Body of pancreas (tissue), 4 donors: ENCODE data around the gene NECTIN3. TPM values are rescaled to one million over a fixed set of nuclear protein-coding genes. Genes with fewer than 3 reads are reported as not detected.

Source experiments
- ATAC-seq: fragments of 150-250 bp; one replicate; pipeline ENCODE4 v1.9.1; 2016
- DNase-seq, 4 donors: peaks; one replicate each; pipeline ENCODE4 v3.0.0-alpha.2; 2019
- H3K27ac ChIP-seq, 4 donors: fragments of 200-600 bp; sonication (generic); 1 replicate in 3 of 4; 2 replicates in 1 of 4; pipeline versions ENCODE4 v1.5.1 to v1.6.1; 2016 to 2019; ENCODE audit warnings: mild to moderate bottlenecking in 1 of 4, mixed read lengths in 1 of 4, moderate library complexity in 1 of 4
- H3K27me3 ChIP-seq, 2 donors: fragments of 200-600 bp; sonication (generic); one replicate each; pipeline ENCODE4 v1.6.0; 2016; ENCODE audit warnings: mild to moderate bottlenecking in 1 of 2
- H3K36me3 ChIP-seq, 2 donors: fragments of 200-600 bp; sonication (generic); replicated peaks in 1 of 2; 2 replicates each; pipeline ENCODE4 v1.5.1; 2016; ENCODE audit warnings: low read depth in 2 of 2; ENCODE audit not compliant: insufficient read depth in 1 of 2
- H3K4me1 ChIP-seq: fragments of 200-600 bp; sonication (generic); one replicate; pipeline ENCODE4 v1.6.0; 2016
- H3K4me3 ChIP-seq, 2 donors: fragments of 200-600 bp; sonication (generic); 1 replicate in 1 of 2; 2 replicates in 1 of 2; pipeline ENCODE4 v1.5.1; 2016 to 2019
- H3K9me3 ChIP-seq, 3 donors: fragments of 200-600 bp; sonication (generic); 1 replicate in 2 of 3; 2 replicates in 1 of 3; pipeline ENCODE4 v1.5.1; 2016
- CTCF ChIP-seq, 7 experiments: fragments of 450-650 bp in 4 of 7; fragments of 200-600 bp in 3 of 7; sonication (generic) in 3 of 7; IDR thresholded peaks; one replicate each; pipeline ENCODE4 v1.5.1; 2016 to 2019; ENCODE audit warnings: antibody characterized with exemption in 7 of 7
- POLR2A ChIP-seq, 3 donors: fragments of 450-650 bp; IDR thresholded peaks; one replicate each; pipeline ENCODE4 v1.6.1; 2016; ENCODE audit warnings: antibody characterized with exemption in 3 of 3, mild to moderate bottlenecking in 2 of 3
- WGBS, 2 donors: methylation state at CpG; one replicate each; pipeline ENCODE4 v1.1.5; 2017; 5-methylcytosine and 5-hydroxymethylcytosine counted together
- intact Hi-C: fragments of 100-400 bp; cut with DNase I; formaldehyde crosslinking; loops from one replicate; pipeline ENCODE4 v1.15.1; 2023
- total RNA-seq, 2 donors: library from RNA; depleted of rRNA; stranded (reverse); fragments of >200 nt; gene quantifications; one replicate each; pipeline ENCODE4 v1.1.0, GENCODE V29; 2016

NECTIN3 gene
- total RNA-seq: 1 to 10 TPM; 7.6 to 9.1 TPM

- H3K36me3 ChIP-seq: no peaks in the 10 kb centered on the region
- peak within 1 kb of the TSS; percentile 40 to 96 for H3K4me3 ChIP-seq
- WGBS, 2 donors: 0 to 1% methylated on average over 17 to 48 of the region's 79 CpGs
- ATAC-seq (peak; percentile 91), DNase-seq (peak; percentile 93 to 96 (median 95))
- H3K27ac ChIP-seq: peak within 1 kb of the TSS; percentile 70 to 89 (median 84)
- intact Hi-C loops: no loop called here
- peak in 1 of 7 experiments; percentile 1 for TF ChIP-seq CTCF (IDR thresholded peaks at IDR 0.05)
- peak; percentile 38 to 67 (median 63) for TF ChIP-seq POLR2A (IDR thresholded peaks at IDR 0.05)
- no peaks in the 10 kb centered on the region for H3K9me3 ChIP-seq
- no peaks in the 10 kb centered on the region for H3K27me3 ChIP-seq
- H3K4me1 ChIP-seq: peaks cover 26% of the 10 kb centered on the region
Measured at GRCh38 chr3:111071257-111072030, at the start of gene NECTIN3. Gene NECTIN3 (plus strand): TSS chr3:111071816. CDS start chr3:111072018, 202 bp downstream.

GRCh38 chr3:111027868-111028267 lies 43.7 kb upstream of the NECTIN3 start:
- H3K4me1 ChIP-seq: no peaks in the 10 kb centered on the region
- no peak for TF ChIP-seq CTCF (IDR thresholded peaks at IDR 0.05)
- TF ChIP-seq POLR2A (IDR thresholded peaks at IDR 0.05): no peak
- H3K36me3 ChIP-seq: no peaks in the 10 kb centered on the region
- 47 to 55% methylated on average over 1 of the region's 1 CpG for WGBS, 2 donors
- H3K9me3 ChIP-seq: no peaks in the 10 kb centered on the region
- no peak for DNase-seq
- ATAC-seq: no peak
- no peak overlapping the region for H3K27ac ChIP-seq
- intact Hi-C loops: no loop called here
- no peak overlapping the region for H3K4me3 ChIP-seq
- H3K27me3 ChIP-seq: no peaks in the 10 kb centered on the region

GRCh38 chr3:111031538-111031937 lies 40.1 kb upstream of the NECTIN3 start:
- 81 to 90% methylated on average over 2 of the region's 2 CpGs for WGBS, 2 donors
- TF ChIP-seq POLR2A (IDR thresholded peaks at IDR 0.05): no peak
- TF ChIP-seq CTCF (IDR thresholded peaks at IDR 0.05): no peak
- no peaks in the 10 kb centered on the region for H3K27me3 ChIP-seq

GRCh38 chr3:111032677-111033076 lies 38.9 kb upstream of the NECTIN3 start:
- 90 to 93% methylated on average over 3 of the region's 3 CpGs for WGBS, 2 donors
- intact Hi-C loops: no loop called here
- Histone ChIP-seq H3K9me3 (no peaks in the 10 kb centered on the region), H3K36me3 (no peaks in the 10 kb centered on the region), H3K4me1 (no peaks in the 10 kb centered on the region), H3K27me3 (no peaks in the 10 kb centered on the region), H3K27ac (no peak overlapping the region), H3K4me3 (no peak overlapping the region)
- TF ChIP-seq CTCF (IDR thresholded peaks at IDR 0.05) (no peak), POLR2A (IDR thresholded peaks at IDR 0.05) (no peak)
- DNase-seq (no peak), ATAC-seq (no peak)

More at GRCh38 chr3:111031538-111031937, 40.1 kb upstream of the NECTIN3 start:
- Histone ChIP-seq H3K4me1 (no peaks in the 10 kb centered on the region), H3K9me3 (no peaks in the 10 kb centered on the region), H3K4me3 (no peak overlapping the region), H3K27ac (no peak overlapping the region), H3K36me3 (no peaks in the 10 kb centered on the region)
- intact Hi-C loops: no loop called here
- DNase-seq: no peak
- ATAC-seq: no peak
